SH-SY5Y (cell line): Measurements from ENCODE around the gene C16orf87.

Experiments used
- GATA2 ChIP-seq: IDR thresholded peaks from 2 replicates; pipeline ENCODE4 v1.6.1; 2011; ENCODE audit warnings: mild to moderate bottlenecking, low read depth, low read length
- GATA3 ChIP-seq: IDR thresholded peaks from 2 replicates; pipeline ENCODE4 v1.6.1; 2011; ENCODE audit warnings: low read depth, mild to moderate bottlenecking, low read length, moderate library complexity

C16orf87 gene, protein sequence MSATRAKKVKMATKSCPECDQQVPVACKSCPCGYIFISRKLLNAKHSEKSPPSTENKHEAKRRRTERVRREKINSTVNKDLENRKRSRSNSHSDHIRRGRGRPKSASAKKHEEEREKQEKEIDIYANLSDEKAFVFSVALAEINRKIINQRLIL

GRCh38 chr16:46830902-46831647 is at the start of gene C16orf87:
Gene C16orf87 (minus strand): TSS chr16:46831180. CDS start chr16:46831149, 31 bp downstream.
- TF ChIP-seq GATA2: no peak
- TF ChIP-seq GATA3: no peak

DNA sequence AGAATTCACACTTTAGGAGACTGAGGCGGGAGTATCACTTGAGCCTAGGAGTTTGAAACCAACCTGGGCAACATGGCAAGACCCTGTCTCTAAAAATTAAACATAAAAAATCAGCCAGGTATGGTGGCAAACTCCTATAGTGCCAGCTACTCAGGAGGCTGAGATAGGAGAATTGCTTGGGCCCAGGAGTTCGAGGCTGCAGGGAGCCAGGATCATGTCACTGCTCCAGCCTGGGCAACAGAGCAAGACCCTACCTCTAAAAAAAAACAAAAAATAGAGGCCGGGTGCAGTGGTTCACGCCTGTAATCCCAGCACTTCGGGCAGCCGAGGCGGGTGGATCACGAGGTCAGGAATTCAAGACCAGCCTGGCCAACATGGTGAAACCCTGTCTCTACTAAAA is 44.3 kb upstream of the C16orf87 start:
- TF ChIP-seq GATA2: no peak
- TF ChIP-seq GATA3: no peak

GRCh38 chr16:46873201-46873600 is 42.2 kb upstream of the C16orf87 start:
- no peak for TF ChIP-seq GATA3
- TF ChIP-seq GATA2: no peak

DNA sequence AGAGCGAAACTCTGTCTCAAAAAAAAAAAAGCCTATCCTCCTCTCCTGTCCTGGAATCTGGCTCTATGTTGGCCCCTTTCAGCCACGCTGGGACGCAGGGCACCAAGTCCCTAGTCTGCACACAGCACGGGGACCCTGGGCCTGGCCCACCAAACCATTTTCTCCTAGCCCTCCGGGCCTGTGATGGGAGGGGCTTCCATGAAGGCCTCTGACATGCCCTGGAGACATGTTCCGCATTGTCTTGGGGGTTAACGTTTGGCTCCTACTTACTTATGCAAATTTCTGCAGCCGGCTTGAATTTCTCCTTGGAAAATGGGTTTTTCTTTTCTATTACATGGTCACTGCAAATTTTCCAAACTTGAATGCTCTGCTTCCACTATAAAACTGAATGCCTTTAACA is 40.6 kb upstream of the C16orf87 start:
- no peak for TF ChIP-seq GATA3
- no peak for TF ChIP-seq GATA2

GRCh38 chr16:46866286-46866685 is 35.3 kb upstream of the C16orf87 start:
- TF ChIP-seq GATA3 (no peak), GATA2 (no peak)

- TF ChIP-seq GATA2 (no peak), GATA3 (no peak)
Measured at GRCh38 chr16:46862555-46863447, 31.8 kb upstream of the C16orf87 start.

GRCh38 chr16:46859719-46860152 is 28.8 kb upstream of the C16orf87 start:
- TF ChIP-seq GATA2: no peak

GRCh38 chr16:46858151-46858550 is 27.2 kb upstream of the C16orf87 start:
- TF ChIP-seq GATA3 (no peak), GATA2 (no peak)

GRCh38 chr16:46857368-46857945 is 26.5 kb upstream of the C16orf87 start:
- no peak for TF ChIP-seq GATA2
- TF ChIP-seq GATA3: no peak

DNA sequence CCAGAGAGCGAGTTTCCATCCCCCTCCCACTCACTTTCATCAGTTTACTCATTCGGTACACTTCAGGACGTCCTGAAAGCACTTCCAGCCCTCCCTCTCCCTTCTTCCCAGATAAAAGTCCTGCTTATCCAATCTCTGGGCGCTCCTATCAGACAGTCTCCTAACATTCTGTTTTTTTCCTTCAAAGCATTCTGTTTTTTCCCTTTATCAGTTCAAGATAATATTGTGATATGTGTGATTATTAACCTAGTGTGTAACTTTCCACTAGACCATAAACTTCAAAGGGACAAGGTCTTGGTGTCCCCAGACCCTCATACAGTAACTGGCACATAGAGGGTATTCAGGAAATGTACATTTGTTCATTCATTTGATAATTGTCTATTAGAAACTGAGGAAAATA is 24.4 kb upstream of the C16orf87 start:
- TF ChIP-seq GATA2 (no peak), GATA3 (no peak)

- TF ChIP-seq GATA3 (no peak), GATA2 (no peak)
Measured at GRCh38 chr16:46854846-46855245, 23.9 kb upstream of the C16orf87 start.

GRCh38 chr16:46853713-46854443 is 22.9 kb upstream of the C16orf87 start:
- TF ChIP-seq GATA2: no peak
- no peak for TF ChIP-seq GATA3

DNA sequence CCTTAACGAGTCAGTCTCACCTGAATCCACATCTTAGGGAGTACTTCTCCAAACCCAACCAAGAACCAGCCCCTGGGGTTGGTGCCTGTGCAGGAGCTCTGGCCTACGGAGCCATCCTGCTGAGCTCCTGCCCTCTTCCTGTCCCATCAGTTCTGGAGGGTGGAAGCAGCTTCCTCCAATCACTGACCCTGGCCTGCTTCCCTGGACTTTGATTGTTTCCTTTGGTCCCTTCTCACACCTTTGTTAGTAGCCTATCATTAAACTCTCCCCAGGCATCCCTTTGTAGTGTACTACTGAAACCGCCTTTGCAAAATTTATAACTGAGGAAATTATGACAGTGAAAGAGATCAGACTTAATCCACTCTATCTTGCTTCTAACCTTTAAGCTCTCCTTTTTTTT is 21.1 kb upstream of the C16orf87 start:
- TF ChIP-seq GATA2 (no peak), GATA3 (no peak)
